PC-9 (cell line): ENCODE results near the gene ZNF865. TPM values are rescaled to one million over a fixed set of nuclear protein-coding genes. Genes with fewer than 3 reads are reported as not detected.

Source experiments
- BruUV-seq: library from RNA; stranded (reverse); fragments of 400-500 nt; replicated peaks from 2 replicates; lab custom pipeline; 2021; lab: Mats Ljungman, UMichigan
- CTCF ChIA-PET: fragments of 300-600 bp; sonication (Branson Sonifier 250); formaldehyde crosslinking; loops from one replicate; lab custom pipeline; 2022; ENCODE audit warnings: antibody characterized with exemption; lab: Charles Lee
- POLR2A ChIA-PET: fragments of 300-600 bp; sonication (Branson Sonifier 250); formaldehyde crosslinking; loops from one replicate; lab custom pipeline; 2022; ENCODE audit warnings: antibody characterized with exemption; ENCODE audit not compliant: unreplicated experiment; lab: Charles Lee
- DNase-seq, 2 experiments: peaks; one replicate each; pipeline versions ENCODE4 v3.0.0 to v3.0.0-alpha.2; 2015 to 2022; ENCODE audit warnings: mixed read lengths in 1 of 2
- H2AFZ ChIP-seq: fragments of 200-600 bp; sonication (generic); 2 replicates; pipeline ENCODE4 v1.8.1; 2017; ENCODE audit warnings: antibody characterized with exemption
- H3F3A ChIP-seq: fragments of 200-600 bp; sonication (generic); 2 replicates; pipeline ENCODE4 v1.8.1; 2017; ENCODE audit warnings: antibody characterized with exemption, mild to moderate bottlenecking, low read depth; ENCODE audit not compliant: insufficient read depth
- H3K27ac ChIP-seq: fragments of 200-600 bp; sonication (generic); 2 replicates; pipeline ENCODE4 v1.6.1; 2016; ENCODE audit warnings: mixed run types
- H3K27me3 ChIP-seq: fragments of 200-600 bp; sonication (generic); 2 replicates; pipeline ENCODE4 v1.6.1; 2016; ENCODE audit warnings: low read depth, mixed run types; ENCODE audit not compliant: insufficient read depth
- H3K36me3 ChIP-seq: fragments of 200-600 bp; sonication (generic); 2 replicates; pipeline ENCODE4 v1.6.1; 2016; ENCODE audit warnings: low read depth, mixed run types
- H3K4me1 ChIP-seq: fragments of 200-600 bp; sonication (generic); replicated peaks from 2 replicates; pipeline ENCODE4 v1.6.1; 2016; ENCODE audit warnings: mixed run types; ENCODE audit not compliant: insufficient read depth
- H3K4me2 ChIP-seq: fragments of 200-600 bp; sonication (generic); 2 replicates; pipeline ENCODE4 v1.6.1; 2017; ENCODE audit warnings: mixed run types
- H3K4me3 ChIP-seq: fragments of 200-600 bp; sonication (generic); 2 replicates; pipeline ENCODE4 v1.6.1; 2016; ENCODE audit warnings: mixed run types
- H3K79me2 ChIP-seq: fragments of 200-600 bp; sonication (generic); 2 replicates; pipeline ENCODE4 v1.6.1; 2017; ENCODE audit warnings: low read depth, mixed run types
- H3K9me2 ChIP-seq: fragments of 200-600 bp; sonication (generic); 2 replicates; pipeline ENCODE4 v1.8.1; 2017; ENCODE audit warnings: mild to moderate bottlenecking; ENCODE audit not compliant: insufficient read depth
- H3K9me3 ChIP-seq: fragments of 200-600 bp; sonication (generic); 2 replicates; pipeline ENCODE4 v1.8.1; 2016; ENCODE audit warnings: low read depth; ENCODE audit not compliant: insufficient read depth
- H4K20me1 ChIP-seq: fragments of 200-600 bp; sonication (generic); 2 replicates; pipeline ENCODE4 v1.8.1; 2017; ENCODE audit not compliant: insufficient read depth
- EZH2 ChIP-seq: fragments of 200-600 bp; sonication (generic); IDR thresholded peaks from 2 replicates; pipeline ENCODE4 v1.8.0; 2017; ENCODE audit warnings: antibody characterized with exemption, low read depth
- intact Hi-C: fragments of 100-400 bp; cut with micrococcal nuclease; formaldehyde crosslinking; loops from one replicate; pipeline ENCODE4 v1.10.0; 2022; ENCODE audit not compliant: unreplicated experiment
- total RNA-seq: library from RNA; stranded (reverse); gene quantifications from 2 replicates; pipeline ENCODE4 v1.2.3, GENCODE V29; 2021
- TF ChIP-seq, protein P1 (sequence below): fragments of 200-600 bp; sonication (generic); conservative IDR thresholded peaks from 2 replicates; pipeline ENCODE4 v1.6.1; 2017; ENCODE audit warnings: mixed run types, antibody characterized with exemption, mild to moderate bottlenecking, moderate library complexity

ZNF865 gene
- total RNA-seq, 1 experiment from 2014 or later: 26.8 TPM

- Histone ChIP-seq H3K9me3 (no peaks in the 10 kb centered on the region), H3K4me3 (peak overlapping the region; percentile 62), H2AFZ (peak overlapping the region; percentile 88), H3K79me2 (no peaks in the 10 kb centered on the region), H3F3A (peaks cover 17% of the 10 kb centered on the region), H4K20me1 (peaks cover 8% of the 10 kb centered on the region), H3K4me1 (peaks cover 14% of the 10 kb centered on the region), H3K9me2 (no peaks in the 10 kb centered on the region), H3K36me3 (no peaks in the 10 kb centered on the region), H3K27me3 (no peaks in the 10 kb centered on the region), H3K27ac (peak overlapping the region; percentile 75), H3K4me2 (peak overlapping the region; percentile 92)
- ChIA-PET CTCF (interaction anchor here (0.6 to 1.0 kb wide), 5 partner anchors 16 to 366 kb away, joined by 3 to 14 read pairs (median 8); partner anchors contain the start of gene PPP6R1), POLR2A (interaction anchor here (0.6 to 1.0 kb wide), 7 partner anchors 19 to 550 kb away, joined by 3 to 11 read pairs (median 4); partner anchors contain the start of gene ZNF628)
- TSS peak; percentile 90 for BruUV-seq
- TF ChIP-seq EZH2: no peak
- TF ChIP-seq, protein P1, sequence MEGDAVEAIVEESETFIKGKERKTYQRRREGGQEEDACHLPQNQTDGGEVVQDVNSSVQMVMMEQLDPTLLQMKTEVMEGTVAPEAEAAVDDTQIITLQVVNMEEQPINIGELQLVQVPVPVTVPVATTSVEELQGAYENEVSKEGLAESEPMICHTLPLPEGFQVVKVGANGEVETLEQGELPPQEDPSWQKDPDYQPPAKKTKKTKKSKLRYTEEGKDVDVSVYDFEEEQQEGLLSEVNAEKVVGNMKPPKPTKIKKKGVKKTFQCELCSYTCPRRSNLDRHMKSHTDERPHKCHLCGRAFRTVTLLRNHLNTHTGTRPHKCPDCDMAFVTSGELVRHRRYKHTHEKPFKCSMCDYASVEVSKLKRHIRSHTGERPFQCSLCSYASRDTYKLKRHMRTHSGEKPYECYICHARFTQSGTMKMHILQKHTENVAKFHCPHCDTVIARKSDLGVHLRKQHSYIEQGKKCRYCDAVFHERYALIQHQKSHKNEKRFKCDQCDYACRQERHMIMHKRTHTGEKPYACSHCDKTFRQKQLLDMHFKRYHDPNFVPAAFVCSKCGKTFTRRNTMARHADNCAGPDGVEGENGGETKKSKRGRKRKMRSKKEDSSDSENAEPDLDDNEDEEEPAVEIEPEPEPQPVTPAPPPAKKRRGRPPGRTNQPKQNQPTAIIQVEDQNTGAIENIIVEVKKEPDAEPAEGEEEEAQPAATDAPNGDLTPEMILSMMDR: no peak
- DNase-seq: no peak
- intact Hi-C loops: no loop called here
Measured at GRCh38 chr19:55625004-55625326, 19.5 kb downstream of the ZNF865 start.

DNA sequence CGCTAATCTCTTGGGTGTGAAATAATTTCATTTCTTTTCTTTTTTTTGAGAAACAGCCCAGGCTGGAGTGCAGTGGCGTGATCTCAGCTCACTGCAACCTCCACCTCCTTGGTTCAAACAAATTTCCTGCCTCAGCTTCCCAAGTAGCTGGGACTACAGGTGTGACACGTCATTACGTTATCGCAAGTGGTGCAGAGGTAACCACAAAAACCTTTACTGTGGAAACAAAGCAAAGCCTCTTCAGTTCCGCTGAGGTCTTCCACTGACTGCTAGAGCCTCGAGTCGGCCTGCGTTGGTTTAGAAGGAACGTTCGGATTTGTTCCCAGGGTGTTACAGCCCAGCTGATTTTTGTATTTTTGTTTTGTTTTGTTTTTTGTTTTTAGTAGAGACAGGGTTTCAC is 20.9 kb downstream of the ZNF865 start:
- Histone ChIP-seq H3K27me3 (no peaks in the 10 kb centered on the region), H3K4me2 (no peak overlapping the region), H3K9me3 (no peaks in the 10 kb centered on the region), H3K4me1 (peaks cover 14% of the 10 kb centered on the region), H3K27ac (no peak overlapping the region), H3K79me2 (no peaks in the 10 kb centered on the region), H3F3A (peaks cover 12% of the 10 kb centered on the region), H3K9me2 (no peaks in the 10 kb centered on the region), H3K4me3 (no peak overlapping the region), H3K36me3 (no peaks in the 10 kb centered on the region), H4K20me1 (peaks cover 8% of the 10 kb centered on the region), H2AFZ (no peak overlapping the region)
- peak in 1 of 2 experiments; percentile 32 for DNase-seq
- POLR2A ChIA-PET: interaction anchor here (0.6 kb wide), 1 partner anchor 140 kb away, joined by 7 read pairs; no protein-coding TSS in a partner anchor
- CTCF ChIA-PET: interaction anchor here (0.5 to 1.0 kb wide), 2 partner anchors 16 to 159 kb away, joined by 5 to 6 read pairs; no protein-coding TSS in a partner anchor
- TF ChIP-seq, protein P1: no peak
- no peak for TF ChIP-seq EZH2
- intact Hi-C loops: no loop called here
- no TSS peak for BruUV-seq

DNA sequence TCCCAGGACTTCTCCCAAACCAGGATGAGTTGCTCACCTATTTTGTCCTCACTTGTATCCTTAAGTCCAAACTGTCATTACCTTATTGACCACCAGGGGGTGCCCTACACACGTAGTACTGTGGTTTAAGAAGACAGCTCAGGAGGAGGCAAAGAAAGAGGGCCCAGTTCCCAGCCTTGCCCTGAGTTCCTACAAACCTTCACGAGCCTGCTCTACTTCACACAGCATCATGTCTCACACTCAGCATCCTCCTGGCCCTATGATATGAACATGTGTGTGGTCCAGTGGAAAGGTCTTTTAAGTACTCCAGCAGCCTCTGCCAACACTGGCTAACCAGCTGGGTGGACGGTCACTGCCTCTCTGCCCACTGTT is 27.0 kb downstream of the ZNF865 start:
- peaks cover 27% of the 10 kb centered on the region for H3K79me2 ChIP-seq
- peaks cover 21% of the 10 kb centered on the region for H3F3A ChIP-seq
- H4K20me1 ChIP-seq: no peaks in the 10 kb centered on the region
- H3K4me1 ChIP-seq: peaks cover 12% of the 10 kb centered on the region
- no peak overlapping the region for H3K4me3 ChIP-seq
- no TSS peak for BruUV-seq
- H3K9me3 ChIP-seq: no peaks in the 10 kb centered on the region
- H2AFZ ChIP-seq: no peak overlapping the region
- H3K4me2 ChIP-seq: 0 out of 2 replicates have a peak overlapping the region, but pooled peaks have one; percentile 63
- H3K27ac ChIP-seq: no peak overlapping the region
- no peaks in the 10 kb centered on the region for H3K27me3 ChIP-seq
- H3K36me3 ChIP-seq: no peaks in the 10 kb centered on the region
- peak; percentile 84 to 89 for DNase-seq
- no peak for TF ChIP-seq EZH2
- TF ChIP-seq, protein P1: peak; percentile 96
- no peaks in the 10 kb centered on the region for H3K9me2 ChIP-seq
- ChIA-PET POLR2A (interaction anchor here (0.5 to 0.7 kb wide), 4 partner anchors 33 to 1495 kb away, joined by 3 to 7 read pairs (median 5); partner anchors contain the start of genes CNOT3 and FIZ1), CTCF (interaction anchor here (0.7 to 2.1 kb wide), 6 partner anchors 43 to 701 kb away, joined by 3 to 10 read pairs (median 4); no protein-coding TSS in a partner anchor)
- intact Hi-C loops: loop anchor here (2.0 to 10.0 kb wide), 7 partner anchors 442 to 1462 kb away; no protein-coding TSS in a partner anchor
